Prostate gland (tissue), 2 donors: ENCODE measurements around the gene SGO1.

ENCODE experiments used
- POLR2A ChIP-seq: fragments of 450-650 bp; IDR thresholded peaks from one replicate; pipeline ENCODE4 v1.6.1; 2016; ENCODE audit warnings: antibody characterized with exemption, mild to moderate bottlenecking
- TF ChIP-seq, protein P1 (sequence below), 4 experiments: fragments of 200-600 bp in 2 of 4; fragments of 450-650 bp in 2 of 4; sonication (generic) in 2 of 4; IDR thresholded peaks; 1 replicate in 3 of 4; 2 replicates in 1 of 4; pipeline ENCODE4 v1.5.1; 2016 to 2019; ENCODE audit warnings: antibody characterized with exemption in 4 of 4, mild to moderate bottlenecking in 2 of 4, moderate library complexity in 2 of 4

DNA sequence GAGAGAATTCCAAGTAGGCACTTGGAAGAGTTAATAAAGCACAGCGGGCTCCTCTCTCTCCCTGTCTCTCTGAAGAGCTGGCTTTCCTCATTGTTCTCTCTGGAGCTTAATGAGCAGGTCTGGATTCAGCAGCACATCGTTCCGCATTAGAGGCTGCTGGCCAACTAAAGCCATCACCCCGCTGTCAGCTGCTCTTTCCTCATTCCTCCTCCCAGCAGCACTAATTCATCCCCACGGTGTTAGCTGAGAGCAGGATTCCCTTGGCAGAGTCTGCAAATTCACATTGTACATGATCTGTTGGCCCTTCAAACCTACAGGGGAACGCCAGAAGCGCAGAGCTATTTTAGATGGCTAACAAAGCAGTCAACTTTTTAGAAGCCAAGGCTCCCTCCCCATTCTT lies 44.2 kb downstream of the SGO1 start:
- TF ChIP-seq POLR2A: no peak
- TF ChIP-seq, protein P1, sequence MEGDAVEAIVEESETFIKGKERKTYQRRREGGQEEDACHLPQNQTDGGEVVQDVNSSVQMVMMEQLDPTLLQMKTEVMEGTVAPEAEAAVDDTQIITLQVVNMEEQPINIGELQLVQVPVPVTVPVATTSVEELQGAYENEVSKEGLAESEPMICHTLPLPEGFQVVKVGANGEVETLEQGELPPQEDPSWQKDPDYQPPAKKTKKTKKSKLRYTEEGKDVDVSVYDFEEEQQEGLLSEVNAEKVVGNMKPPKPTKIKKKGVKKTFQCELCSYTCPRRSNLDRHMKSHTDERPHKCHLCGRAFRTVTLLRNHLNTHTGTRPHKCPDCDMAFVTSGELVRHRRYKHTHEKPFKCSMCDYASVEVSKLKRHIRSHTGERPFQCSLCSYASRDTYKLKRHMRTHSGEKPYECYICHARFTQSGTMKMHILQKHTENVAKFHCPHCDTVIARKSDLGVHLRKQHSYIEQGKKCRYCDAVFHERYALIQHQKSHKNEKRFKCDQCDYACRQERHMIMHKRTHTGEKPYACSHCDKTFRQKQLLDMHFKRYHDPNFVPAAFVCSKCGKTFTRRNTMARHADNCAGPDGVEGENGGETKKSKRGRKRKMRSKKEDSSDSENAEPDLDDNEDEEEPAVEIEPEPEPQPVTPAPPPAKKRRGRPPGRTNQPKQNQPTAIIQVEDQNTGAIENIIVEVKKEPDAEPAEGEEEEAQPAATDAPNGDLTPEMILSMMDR (IDR thresholded peaks at IDR 0.05): no peak
